Natural killer cell (primary cell): ENCODE results near the gene ZNF532. TPM values are rescaled to one million over a fixed set of nuclear protein-coding genes. Genes with fewer than 3 reads are reported as not detected.
"Not testable (repeated sequence)": the region's sequence is repeated elsewhere in the genome, so short reads cannot be mapped to it uniquely, and the experiment has no call there.

ENCODE experiments used
- ATAC-seq, 3 donors: fragments of 150-1000 bp in 2 of 3; fragments of 200-7000 bp in 1 of 3; cut with Tn5 transposase; 1 replicate in 1 of 3; 2 replicates in 2 of 3; pipeline ENCODE4 v1.10.0; 2021; ENCODE audit warnings: mild to moderate bottlenecking in 2 of 3, moderate library complexity in 2 of 3
- DNase-seq, 2 donors: peaks; one replicate each; pipeline versions ENCODE4 v3.0.0 to v3.0.0-alpha.2; 2013 to 2021; ENCODE audit warnings: mixed read lengths in 1 of 2
- H3K27ac ChIP-seq: one replicate; pipeline ENCODE4 v1.5.1; 2013; ENCODE audit warnings: mild to moderate bottlenecking, low read length
- H3K27me3 ChIP-seq: one replicate; pipeline ENCODE4 v1.6.1; 2013; ENCODE audit warnings: low read length; ENCODE audit not compliant: control insufficient read depth, insufficient read depth
- H3K36me3 ChIP-seq: one replicate; pipeline ENCODE4 v1.6.1; 2013; ENCODE audit warnings: low read length; ENCODE audit not compliant: control insufficient read depth, insufficient read depth
- H3K4me1 ChIP-seq: one replicate; pipeline ENCODE4 v1.6.1; 2013; ENCODE audit warnings: low read length; ENCODE audit not compliant: control insufficient read depth, insufficient read depth
- H3K4me3 ChIP-seq: one replicate; pipeline ENCODE4 v1.5.1; 2013; ENCODE audit warnings: low read length
- H3K9me3 ChIP-seq: one replicate; pipeline ENCODE4 v1.6.1; 2013; ENCODE audit warnings: low read length; ENCODE audit not compliant: control insufficient read depth, insufficient read depth
- H3K27ac Mint-ChIP-seq, 2 donors: one replicate each; pipeline ENCODE4 v1.8.0; 2022; ENCODE audit warnings: mild to moderate bottlenecking in 2 of 2, mixed read lengths in 2 of 2, moderate library complexity in 1 of 2
- H3K27me3 Mint-ChIP-seq, 2 donors: one replicate each; pipeline ENCODE4 v1.8.0; 2022; ENCODE audit warnings: low read depth in 2 of 2, mixed read lengths in 2 of 2
- H3K36me3 Mint-ChIP-seq: one replicate; pipeline ENCODE4 v1.8.0; 2022; ENCODE audit warnings: mixed read lengths
- H3K4me1 Mint-ChIP-seq, 2 donors: one replicate each; pipeline ENCODE4 v1.8.0; 2022; ENCODE audit warnings: mixed read lengths in 2 of 2
- H3K4me3 Mint-ChIP-seq: one replicate; pipeline ENCODE4 v1.8.0; 2022; ENCODE audit warnings: mild to moderate bottlenecking, moderate library complexity, mixed read lengths
- H3K9me3 Mint-ChIP-seq, 2 donors: one replicate each; pipeline ENCODE4 v1.8.0; 2022; ENCODE audit warnings: mixed read lengths in 2 of 2
- WGBS: methylation state at CpG from one replicate; pipeline ENCODE4 v1.1.7; 2013; ENCODE audit warnings: missing lambda C conversion rate; ENCODE audit not compliant: insufficient coverage; 5-methylcytosine and 5-hydroxymethylcytosine counted together
- intact Hi-C: fragments of 100-400 bp; cut with micrococcal nuclease; formaldehyde crosslinking; loops from one replicate; pipeline ENCODE4 v1.14.2; 2022
- total RNA-seq, 4 donors: library from RNA; stranded (reverse); fragments of 120-200 nt in 1 of 4; gene quantifications; one replicate each; pipeline versions ENCODE4 v1.2.3 to v1.2.4, GENCODE V29; 2013 to 2022
- TF ChIP-seq, protein P1 (sequence below): fragments of 200-600 bp; IDR thresholded peaks from one replicate; pipeline ENCODE4 v1.8.0; 2022; ENCODE audit warnings: antibody characterized with exemption

The ZNF532 gene
- total RNA-seq, 3 donors from 2014 or later (not counting 1 experiment from before 2014, with no cell fraction given), result 4.8 to 28.5 (median 6.1) TPM

DNA sequence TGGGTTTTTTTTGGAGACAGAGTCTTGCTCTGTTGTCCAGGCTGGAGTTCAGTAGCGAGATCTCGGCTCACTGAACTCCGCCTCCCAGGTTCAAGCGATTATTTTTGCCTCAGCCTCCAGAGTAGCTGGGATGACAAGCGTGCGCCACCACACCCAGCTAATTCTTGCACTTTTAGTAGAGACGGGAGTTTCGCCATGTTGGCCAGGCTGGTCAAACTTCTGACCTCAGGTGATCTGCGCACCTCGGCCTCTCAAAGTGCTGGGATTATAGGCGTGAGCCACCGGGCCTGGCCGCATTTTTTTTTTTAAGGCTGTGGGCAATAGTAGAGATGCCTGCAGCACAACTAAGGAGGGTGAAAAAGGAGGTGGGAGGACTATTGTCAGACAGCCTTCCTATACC lies 41.7 kb upstream of the ZNF532 start:
- H3K4me3 Mint-ChIP-seq, result no peak overlapping the region
- no peak for DNase-seq
- intact Hi-C loops, result no loop called here
- Histone ChIP-seq H3K27me3 (peaks cover 4% of the 10 kb centered on the region), H3K36me3 (no peaks in the 10 kb centered on the region), H3K4me3 (no peak overlapping the region), H3K27ac (no peak overlapping the region), H3K4me1 (peaks cover 4% of the 10 kb centered on the region), H3K9me3 (no peaks in the 10 kb centered on the region)
- TF ChIP-seq, protein P1, sequence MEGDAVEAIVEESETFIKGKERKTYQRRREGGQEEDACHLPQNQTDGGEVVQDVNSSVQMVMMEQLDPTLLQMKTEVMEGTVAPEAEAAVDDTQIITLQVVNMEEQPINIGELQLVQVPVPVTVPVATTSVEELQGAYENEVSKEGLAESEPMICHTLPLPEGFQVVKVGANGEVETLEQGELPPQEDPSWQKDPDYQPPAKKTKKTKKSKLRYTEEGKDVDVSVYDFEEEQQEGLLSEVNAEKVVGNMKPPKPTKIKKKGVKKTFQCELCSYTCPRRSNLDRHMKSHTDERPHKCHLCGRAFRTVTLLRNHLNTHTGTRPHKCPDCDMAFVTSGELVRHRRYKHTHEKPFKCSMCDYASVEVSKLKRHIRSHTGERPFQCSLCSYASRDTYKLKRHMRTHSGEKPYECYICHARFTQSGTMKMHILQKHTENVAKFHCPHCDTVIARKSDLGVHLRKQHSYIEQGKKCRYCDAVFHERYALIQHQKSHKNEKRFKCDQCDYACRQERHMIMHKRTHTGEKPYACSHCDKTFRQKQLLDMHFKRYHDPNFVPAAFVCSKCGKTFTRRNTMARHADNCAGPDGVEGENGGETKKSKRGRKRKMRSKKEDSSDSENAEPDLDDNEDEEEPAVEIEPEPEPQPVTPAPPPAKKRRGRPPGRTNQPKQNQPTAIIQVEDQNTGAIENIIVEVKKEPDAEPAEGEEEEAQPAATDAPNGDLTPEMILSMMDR, result no peak
- no peak overlapping the region for H3K27ac Mint-ChIP-seq
- no peaks in the 10 kb centered on the region for H3K9me3 Mint-ChIP-seq
- no peak for ATAC-seq
- 97% methylated on average over 13 of the region's 13 CpGs for WGBS
- no peaks in the 10 kb centered on the region for H3K4me1 Mint-ChIP-seq
- no peaks in the 10 kb centered on the region for H3K36me3 Mint-ChIP-seq
- H3K27me3 Mint-ChIP-seq, result peaks cover 0 to 9% of the 10 kb centered on the region in 2 donors

GRCh38 chr18:58823412-58823811 lies 41.3 kb upstream of the ZNF532 start:
- TF ChIP-seq, protein P1, result no peak
- DNase-seq (no peak), ATAC-seq (no peak)
- Mint-ChIP-seq H3K9me3 (no peaks in the 10 kb centered on the region), H3K4me1 (no peaks in the 10 kb centered on the region), H3K27me3 (peaks cover 0 to 9% of the 10 kb centered on the region in 2 donors), H3K27ac (no peak overlapping the region), H3K36me3 (no peaks in the 10 kb centered on the region), H3K4me3 (no peak overlapping the region)
- peaks cover 4% of the 10 kb centered on the region for H3K4me1 ChIP-seq
- WGBS, result 80% methylated on average over 4 of the region's 4 CpGs
- H3K4me3 ChIP-seq, result no peak overlapping the region
- H3K27ac ChIP-seq, result no peak overlapping the region
- no peaks in the 10 kb centered on the region for H3K36me3 ChIP-seq
- intact Hi-C loops, result no loop called here
- no peaks in the 10 kb centered on the region for H3K9me3 ChIP-seq
- peaks cover 2% of the 10 kb centered on the region for H3K27me3 ChIP-seq

- H3K36me3 Mint-ChIP-seq, H3K36me3 ChIP-seq, H3K9me3 ChIP-seq, H3K27ac Mint-ChIP-seq, H3K4me3 Mint-ChIP-seq, H3K4me3 ChIP-seq, intact Hi-C loops, H3K9me3 Mint-ChIP-seq, DNase-seq, H3K27me3 ChIP-seq, H3K4me1 Mint-ChIP-seq, H3K4me1 ChIP-seq, ATAC-seq, H3K27me3 Mint-ChIP-seq, H3K27ac ChIP-seq: not testable (repeated sequence)
- WGBS, result 96% methylated on average over 6 of the region's 6 CpGs
Observed at GRCh38 chr18:58826926-58827325, 37.8 kb upstream of the ZNF532 start.

DNA sequence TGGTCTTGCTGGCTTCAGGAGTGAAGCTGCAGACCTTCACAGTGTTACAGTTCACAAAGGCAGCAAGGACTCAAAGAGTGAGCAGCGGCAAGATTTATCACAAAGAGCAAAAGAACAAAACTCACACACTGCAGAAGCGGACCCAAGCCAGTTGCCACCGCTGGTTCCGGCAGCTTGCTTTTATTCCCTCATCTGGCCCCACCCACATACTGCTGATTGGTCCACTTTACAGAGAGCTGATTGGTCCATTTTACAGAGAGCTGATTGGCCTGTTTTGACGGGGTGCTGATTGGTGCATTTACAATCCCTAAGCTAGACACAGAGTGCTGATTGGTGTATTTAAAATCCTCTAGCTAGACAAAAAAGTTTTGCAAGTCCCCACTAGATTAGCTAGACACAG lies 37.2 kb upstream of the ZNF532 start:
- Mint-ChIP-seq H3K27ac (no peak overlapping the region), H3K36me3 (no peaks in the 10 kb centered on the region), H3K4me3 (no peak overlapping the region), H3K9me3 (no peaks in the 10 kb centered on the region), H3K4me1 (no peaks in the 10 kb centered on the region), H3K27me3 (peaks cover 0 to 3% of the 10 kb centered on the region in 2 donors)
- intact Hi-C loops, result no loop called here
- no peak overlapping the region for H3K4me3 ChIP-seq
- no peaks in the 10 kb centered on the region for H3K9me3 ChIP-seq
- no peak for DNase-seq
- H3K4me1 ChIP-seq, result no peaks in the 10 kb centered on the region
- H3K27me3 ChIP-seq, result no peaks in the 10 kb centered on the region
- ATAC-seq, result no peak
- H3K27ac ChIP-seq, result no peak overlapping the region
- TF ChIP-seq, protein P1, result no peak
- H3K36me3 ChIP-seq, result no peaks in the 10 kb centered on the region
- WGBS, result 94% methylated on average over 5 of the region's 5 CpGs
